ENCODE data around the gene CLK2. TPM values are rescaled to one million over a fixed set of nuclear protein-coding genes. Genes with fewer than 3 reads are reported as not detected.

Gene CLK2
- total and polyA plus RNA-seq, 2 of the 13 experiments (the other 11 are each of a cell fraction or from before 2014, with no cell fraction given): 20.1 to 73.5 TPM

DNA sequence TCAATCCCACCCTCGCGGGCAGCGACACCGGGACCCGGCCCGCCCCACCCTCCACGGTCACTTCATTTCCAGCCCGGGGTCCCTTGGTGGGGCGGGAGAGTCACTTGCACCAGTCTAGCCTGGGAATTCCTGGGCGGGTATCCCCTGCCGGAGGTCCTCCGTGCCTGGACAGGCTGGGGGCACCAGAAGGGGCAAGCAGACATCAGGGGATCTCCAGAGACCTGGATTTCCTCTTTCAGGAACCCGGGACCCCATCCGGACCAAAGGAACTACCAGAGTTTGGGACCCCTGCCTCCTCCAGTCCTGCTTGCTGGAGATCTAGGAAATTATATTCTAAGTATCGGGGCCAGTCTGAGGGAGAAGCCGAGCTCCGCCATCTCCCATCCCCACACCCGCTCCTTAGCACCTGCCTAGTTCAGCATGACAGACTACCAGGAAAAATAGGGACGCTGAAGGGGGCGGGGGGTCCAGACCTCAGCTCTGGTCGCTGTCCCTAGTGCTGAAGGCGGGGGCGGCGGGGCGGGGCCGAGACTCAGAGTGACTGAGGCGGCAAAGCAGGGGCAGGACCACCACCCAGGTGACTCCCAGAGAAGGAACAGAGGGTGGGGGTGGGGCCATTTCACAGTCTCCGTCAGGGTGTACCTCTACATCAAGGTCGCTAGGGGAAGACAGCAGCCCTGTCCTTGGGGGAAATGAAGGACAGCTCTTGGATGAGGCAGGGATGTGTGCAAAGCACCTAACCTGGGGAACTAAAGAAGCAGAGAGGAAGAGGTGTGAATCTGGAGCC is 4.8 kb upstream of the CLK2 start (continued):
- TF ChIP-seq HINFP (CRISPR knock-in tag; IDR thresholded peaks at IDR 0.05; ENCODE audit: low read depth) (no peak), SP140L (CRISPR knock-in tag; IDR thresholded peaks at IDR 0.05; ENCODE audit: borderline replicate concordance) (no peak), MLLT10 (CRISPR knock-in tag; IDR thresholded peaks at IDR 0.05) (no peak), ZNF713 (CRISPR knock-in tag; IDR thresholded peaks at IDR 0.05) (no peak), SALL1 (CRISPR knock-in tag; IDR thresholded peaks at IDR 0.05) (peak; percentile 67; the same call in 1 of the 2 replicates), FOSL2 (CRISPR knock-in tag; IDR thresholded peaks at IDR 0.05) (peak; percentile 5; the same call in 1 of the 2 replicates), RXRB (CRISPR knock-in tag; IDR thresholded peaks at IDR 0.05; ENCODE audit: borderline replicate concordance) (no peak), ZNF317 (CRISPR knock-in tag; IDR thresholded peaks at IDR 0.05) (0 out of 2 replicates have a peak, but pooled peaks have one; percentile 37), SIN3A (IDR thresholded peaks at IDR 0.05; ENCODE audit: borderline replicate concordance, low read depth, low read length) (peak; percentile 95), KLF16 (CRISPR knock-in tag; IDR thresholded peaks at IDR 0.05) (peak in 1 of 2 experiments; percentile 57; a peak in 1 of 4 replicates), ZNF558 (CRISPR knock-in tag; IDR thresholded peaks at IDR 0.05; ENCODE audit: borderline replicate concordance) (peak; percentile 54; the same call in 1 of the 2 replicates)
- TF ChIP-seq, protein P1, sequence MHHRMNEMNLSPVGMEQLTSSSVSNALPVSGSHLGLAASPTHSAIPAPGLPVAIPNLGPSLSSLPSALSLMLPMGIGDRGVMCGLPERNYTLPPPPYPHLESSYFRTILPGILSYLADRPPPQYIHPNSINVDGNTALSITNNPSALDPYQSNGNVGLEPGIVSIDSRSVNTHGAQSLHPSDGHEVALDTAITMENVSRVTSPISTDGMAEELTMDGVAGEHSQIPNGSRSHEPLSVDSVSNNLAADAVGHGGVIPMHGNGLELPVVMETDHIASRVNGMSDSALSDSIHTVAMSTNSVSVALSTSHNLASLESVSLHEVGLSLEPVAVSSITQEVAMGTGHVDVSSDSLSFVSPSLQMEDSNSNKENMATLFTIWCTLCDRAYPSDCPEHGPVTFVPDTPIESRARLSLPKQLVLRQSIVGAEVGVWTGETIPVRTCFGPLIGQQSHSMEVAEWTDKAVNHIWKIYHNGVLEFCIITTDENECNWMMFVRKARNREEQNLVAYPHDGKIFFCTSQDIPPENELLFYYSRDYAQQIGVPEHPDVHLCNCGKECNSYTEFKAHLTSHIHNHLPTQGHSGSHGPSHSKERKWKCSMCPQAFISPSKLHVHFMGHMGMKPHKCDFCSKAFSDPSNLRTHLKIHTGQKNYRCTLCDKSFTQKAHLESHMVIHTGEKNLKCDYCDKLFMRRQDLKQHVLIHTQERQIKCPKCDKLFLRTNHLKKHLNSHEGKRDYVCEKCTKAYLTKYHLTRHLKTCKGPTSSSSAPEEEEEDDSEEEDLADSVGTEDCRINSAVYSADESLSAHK (CRISPR knock-in tag; IDR thresholded peaks at IDR 0.05; ENCODE audit: borderline replicate concordance): no peak
- TF ChIP-seq, protein P2, sequence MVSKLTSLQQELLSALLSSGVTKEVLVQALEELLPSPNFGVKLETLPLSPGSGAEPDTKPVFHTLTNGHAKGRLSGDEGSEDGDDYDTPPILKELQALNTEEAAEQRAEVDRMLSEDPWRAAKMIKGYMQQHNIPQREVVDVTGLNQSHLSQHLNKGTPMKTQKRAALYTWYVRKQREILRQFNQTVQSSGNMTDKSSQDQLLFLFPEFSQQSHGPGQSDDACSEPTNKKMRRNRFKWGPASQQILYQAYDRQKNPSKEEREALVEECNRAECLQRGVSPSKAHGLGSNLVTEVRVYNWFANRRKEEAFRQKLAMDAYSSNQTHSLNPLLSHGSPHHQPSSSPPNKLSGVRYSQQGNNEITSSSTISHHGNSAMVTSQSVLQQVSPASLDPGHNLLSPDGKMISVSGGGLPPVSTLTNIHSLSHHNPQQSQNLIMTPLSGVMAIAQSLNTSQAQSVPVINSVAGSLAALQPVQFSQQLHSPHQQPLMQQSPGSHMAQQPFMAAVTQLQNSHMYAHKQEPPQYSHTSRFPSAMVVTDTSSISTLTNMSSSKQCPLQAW (CRISPR knock-in tag; IDR thresholded peaks at IDR 0.05): peak; percentile 28; the same call in 1 of the 2 replicates
- TF ChIP-seq, protein P3, sequence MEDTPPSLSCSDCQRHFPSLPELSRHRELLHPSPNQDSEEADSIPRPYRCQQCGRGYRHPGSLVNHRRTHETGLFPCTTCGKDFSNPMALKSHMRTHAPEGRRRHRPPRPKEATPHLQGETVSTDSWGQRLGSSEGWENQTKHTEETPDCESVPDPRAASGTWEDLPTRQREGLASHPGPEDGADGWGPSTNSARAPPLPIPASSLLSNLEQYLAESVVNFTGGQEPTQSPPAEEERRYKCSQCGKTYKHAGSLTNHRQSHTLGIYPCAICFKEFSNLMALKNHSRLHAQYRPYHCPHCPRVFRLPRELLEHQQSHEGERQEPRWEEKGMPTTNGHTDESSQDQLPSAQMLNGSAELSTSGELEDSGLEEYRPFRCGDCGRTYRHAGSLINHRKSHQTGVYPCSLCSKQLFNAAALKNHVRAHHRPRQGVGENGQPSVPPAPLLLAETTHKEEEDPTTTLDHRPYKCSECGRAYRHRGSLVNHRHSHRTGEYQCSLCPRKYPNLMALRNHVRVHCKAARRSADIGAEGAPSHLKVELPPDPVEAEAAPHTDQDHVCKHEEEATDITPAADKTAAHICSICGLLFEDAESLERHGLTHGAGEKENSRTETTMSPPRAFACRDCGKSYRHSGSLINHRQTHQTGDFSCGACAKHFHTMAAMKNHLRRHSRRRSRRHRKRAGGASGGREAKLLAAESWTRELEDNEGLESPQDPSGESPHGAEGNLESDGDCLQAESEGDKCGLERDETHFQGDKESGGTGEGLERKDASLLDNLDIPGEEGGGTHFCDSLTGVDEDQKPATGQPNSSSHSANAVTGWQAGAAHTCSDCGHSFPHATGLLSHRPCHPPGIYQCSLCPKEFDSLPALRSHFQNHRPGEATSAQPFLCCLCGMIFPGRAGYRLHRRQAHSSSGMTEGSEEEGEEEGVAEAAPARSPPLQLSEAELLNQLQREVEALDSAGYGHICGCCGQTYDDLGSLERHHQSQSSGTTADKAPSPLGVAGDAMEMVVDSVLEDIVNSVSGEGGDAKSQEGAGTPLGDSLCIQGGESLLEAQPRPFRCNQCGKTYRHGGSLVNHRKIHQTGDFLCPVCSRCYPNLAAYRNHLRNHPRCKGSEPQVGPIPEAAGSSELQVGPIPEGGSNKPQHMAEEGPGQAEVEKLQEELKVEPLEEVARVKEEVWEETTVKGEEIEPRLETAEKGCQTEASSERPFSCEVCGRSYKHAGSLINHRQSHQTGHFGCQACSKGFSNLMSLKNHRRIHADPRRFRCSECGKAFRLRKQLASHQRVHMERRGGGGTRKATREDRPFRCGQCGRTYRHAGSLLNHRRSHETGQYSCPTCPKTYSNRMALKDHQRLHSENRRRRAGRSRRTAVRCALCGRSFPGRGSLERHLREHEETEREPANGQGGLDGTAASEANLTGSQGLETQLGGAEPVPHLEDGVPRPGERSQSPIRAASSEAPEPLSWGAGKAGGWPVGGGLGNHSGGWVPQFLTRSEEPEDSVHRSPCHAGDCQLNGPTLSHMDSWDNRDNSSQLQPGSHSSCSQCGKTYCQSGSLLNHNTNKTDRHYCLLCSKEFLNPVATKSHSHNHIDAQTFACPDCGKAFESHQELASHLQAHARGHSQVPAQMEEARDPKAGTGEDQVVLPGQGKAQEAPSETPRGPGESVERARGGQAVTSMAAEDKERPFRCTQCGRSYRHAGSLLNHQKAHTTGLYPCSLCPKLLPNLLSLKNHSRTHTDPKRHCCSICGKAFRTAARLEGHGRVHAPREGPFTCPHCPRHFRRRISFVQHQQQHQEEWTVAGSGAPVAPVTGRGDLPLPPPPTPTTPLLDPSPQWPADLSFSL (CRISPR knock-in tag; IDR thresholded peaks at IDR 0.05): no peak

All from HepG2 (cell line).